ENCODE data around the gene TSSK6.
A peak's percentile ranks its signal among the peaks of the same experiment; 100 is the strongest.

DNA sequence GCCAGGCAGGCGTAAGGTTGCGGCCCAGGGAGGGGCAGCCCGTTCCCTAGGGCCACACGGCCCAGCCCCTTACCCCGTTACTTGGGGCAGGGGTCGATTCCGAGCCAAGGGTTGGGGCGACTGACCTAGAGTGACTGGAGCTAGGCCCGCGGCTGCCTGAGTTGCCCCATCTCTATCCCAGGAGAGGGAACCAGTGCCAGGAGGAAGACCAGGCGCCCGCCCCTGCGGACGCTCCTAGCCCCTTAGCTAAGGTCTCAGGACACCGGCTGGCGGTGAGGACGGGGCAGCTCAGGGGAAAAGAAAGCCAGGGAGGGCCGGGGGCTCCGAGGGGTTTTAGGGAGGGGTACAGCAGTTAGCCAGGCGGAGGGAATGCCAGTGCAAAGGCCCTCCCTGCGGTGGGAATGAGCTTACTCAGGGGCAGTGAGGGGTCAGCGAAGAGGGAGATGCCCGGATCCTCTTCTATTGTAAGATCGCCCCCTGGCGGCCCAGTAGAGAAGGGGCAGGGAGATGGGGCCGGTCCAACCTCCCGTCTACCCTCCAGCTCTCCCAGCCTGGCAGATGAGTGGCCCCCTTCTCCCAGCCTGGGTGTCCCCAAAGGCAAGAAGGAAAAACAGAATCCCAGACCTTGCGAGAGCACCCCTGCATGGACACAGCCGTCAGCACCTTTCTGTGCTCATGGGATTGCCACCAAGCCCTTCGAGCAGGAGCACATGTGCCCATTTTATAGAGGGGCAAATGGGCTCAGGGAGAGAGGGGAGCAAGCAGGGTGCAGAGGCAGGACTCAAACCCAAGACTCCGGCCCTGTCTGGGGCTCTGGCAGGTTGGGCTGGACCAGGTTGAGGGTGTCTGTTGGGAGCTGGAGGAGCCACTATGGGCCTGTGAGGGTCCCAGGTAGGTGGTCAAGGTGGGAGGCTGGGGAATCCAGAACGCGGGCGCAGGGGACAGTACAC, 39.0 kb upstream of the TSSK6 start:
- TF ChIP-seq, protein P1, sequence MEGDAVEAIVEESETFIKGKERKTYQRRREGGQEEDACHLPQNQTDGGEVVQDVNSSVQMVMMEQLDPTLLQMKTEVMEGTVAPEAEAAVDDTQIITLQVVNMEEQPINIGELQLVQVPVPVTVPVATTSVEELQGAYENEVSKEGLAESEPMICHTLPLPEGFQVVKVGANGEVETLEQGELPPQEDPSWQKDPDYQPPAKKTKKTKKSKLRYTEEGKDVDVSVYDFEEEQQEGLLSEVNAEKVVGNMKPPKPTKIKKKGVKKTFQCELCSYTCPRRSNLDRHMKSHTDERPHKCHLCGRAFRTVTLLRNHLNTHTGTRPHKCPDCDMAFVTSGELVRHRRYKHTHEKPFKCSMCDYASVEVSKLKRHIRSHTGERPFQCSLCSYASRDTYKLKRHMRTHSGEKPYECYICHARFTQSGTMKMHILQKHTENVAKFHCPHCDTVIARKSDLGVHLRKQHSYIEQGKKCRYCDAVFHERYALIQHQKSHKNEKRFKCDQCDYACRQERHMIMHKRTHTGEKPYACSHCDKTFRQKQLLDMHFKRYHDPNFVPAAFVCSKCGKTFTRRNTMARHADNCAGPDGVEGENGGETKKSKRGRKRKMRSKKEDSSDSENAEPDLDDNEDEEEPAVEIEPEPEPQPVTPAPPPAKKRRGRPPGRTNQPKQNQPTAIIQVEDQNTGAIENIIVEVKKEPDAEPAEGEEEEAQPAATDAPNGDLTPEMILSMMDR (IDR thresholded peaks at IDR 0.05; ENCODE audit: poor library complexity) = peak; percentile 50
- TF ChIP-seq EZH2phosphoT487 (IDR thresholded peaks at IDR 0.05; ENCODE audit: low read depth, severe bottlenecking, unreplicated experiment) = no peak

All from hepatocyte (in vitro differentiated cells).